GM23338 (cell line): ENCODE data around the gene CAPN14.

Experiments used
- CTCF ChIP-seq, 2 experiments: fragments of 200-600 bp in 1 of 2; sonication (generic) in 1 of 2; conservative IDR thresholded peaks; 2 replicates each; pipeline versions ENCODE4 v1.5.1 to v1.6.1; 2016 to 2017; ENCODE audit warnings: antibody characterized with exemption in 2 of 2, low read depth in 2 of 2, mild to moderate bottlenecking in 2 of 2, moderate library complexity in 1 of 2
- EZH2 ChIP-seq: fragments of 200-600 bp; sonication (generic); IDR thresholded peaks from one replicate; pipeline ENCODE4 v1.8.0; 2017; ENCODE audit warnings: antibody characterized with exemption, mild to moderate bottlenecking, low read depth; ENCODE audit not compliant: unreplicated experiment
- EZH2phosphoT487 ChIP-seq: fragments of 200-600 bp; sonication (generic); IDR thresholded peaks from one replicate; pipeline ENCODE4 v1.8.1; 2018; ENCODE audit warnings: antibody characterized with exemption; ENCODE audit not compliant: unreplicated experiment
- POLR2AphosphoS5 ChIP-seq: IDR thresholded peaks from 2 replicates; pipeline ENCODE4 v1.6.1; 2016; ENCODE audit warnings: antibody characterized with exemption, low read depth
- REST ChIP-seq: IDR thresholded peaks from one replicate; pipeline ENCODE4 v1.6.1; 2018; ENCODE audit warnings: antibody characterized with exemption; ENCODE audit not compliant: unreplicated experiment
- STAT1 ChIP-seq: IDR thresholded peaks from one replicate; pipeline ENCODE4 v1.6.1; 2016; ENCODE audit warnings: antibody characterized with exemption; ENCODE audit not compliant: unreplicated experiment
- ZNF114 ChIP-seq: fragments of 250-450 bp; sonication (Bioruptor Pico); IDR thresholded peaks from 2 replicates; pipeline ENCODE4 v1.5.0; 2020; ENCODE audit warnings: mild to moderate bottlenecking, moderate library complexity
- ZNF331 ChIP-seq: fragments of 250-450 bp; sonication (Bioruptor Pico); IDR thresholded peaks from 2 replicates; pipeline ENCODE4 v1.5.0; 2020; ENCODE audit warnings: low read depth, mild to moderate bottlenecking, moderate library complexity

DNA sequence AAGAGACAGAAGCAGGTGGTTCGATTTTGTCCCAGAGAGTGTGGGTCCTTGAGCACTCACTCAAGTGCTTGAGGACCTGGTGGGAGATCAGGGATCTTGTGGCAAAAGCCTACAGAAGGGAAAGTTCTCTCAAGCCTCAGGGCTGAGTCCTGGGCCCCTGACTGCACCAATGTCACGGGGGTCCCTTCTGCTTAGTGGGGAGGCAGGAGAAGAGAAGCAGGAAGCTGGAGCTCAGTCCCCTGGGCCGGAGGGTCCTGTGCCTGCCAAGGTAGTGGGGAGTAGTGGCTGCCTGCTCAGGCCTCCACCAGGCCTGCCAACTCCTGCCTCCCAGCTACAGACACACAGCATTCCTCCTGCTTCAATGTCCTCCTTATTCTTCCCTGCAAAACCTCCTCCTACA lies 11.7 kb downstream of the CAPN14 start:
- TF ChIP-seq CTCF (conservative IDR thresholded peaks at IDR 0.05; ENCODE audit: low read depth in 2 of 2) (no peak), POLR2AphosphoS5 (no peak), EZH2 (no peak), EZH2phosphoT487 (no peak), REST (no peak), STAT1 (no peak), ZNF114 (CRISPR knock-in tag) (no peak), ZNF331 (no peak)
